ENCODE measurements around the gene SLC22A23. TPM values are rescaled to one million over a fixed set of nuclear protein-coding genes. Genes with fewer than 3 reads are reported as not detected.

Gene SLC22A23
- total RNA-seq, 1 donor, result 18.1 TPM

DNA sequence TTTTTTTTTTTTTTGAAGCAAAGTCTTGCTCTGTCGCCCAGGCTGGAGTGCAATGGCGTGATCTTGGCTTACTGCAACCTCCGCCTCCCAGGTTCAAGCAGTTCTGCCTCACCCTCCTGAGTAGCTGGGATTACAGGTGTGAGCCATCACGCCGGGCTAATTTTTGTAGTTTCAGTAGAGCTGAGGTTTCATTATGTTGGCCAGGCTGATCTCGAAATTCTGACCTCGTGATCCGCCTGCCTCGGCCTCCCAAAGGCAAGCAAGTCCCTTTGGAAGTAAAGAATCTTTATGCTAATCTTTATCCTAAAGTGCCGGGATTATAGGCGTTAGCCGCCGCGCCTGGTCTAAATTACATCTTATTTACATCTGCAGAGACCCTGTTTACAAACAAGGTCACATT, 196.6 kb downstream of the SLC22A23 start:
- DNase-seq (ENCODE audit: insufficient read length, low spot score, missing footprints), result no peak
- Histone ChIP-seq H3K27me3 (ENCODE audit: insufficient read depth, low read length) (peaks cover 7% of the 10 kb centered on the region), H4K20me1 (ENCODE audit: insufficient read depth, low read length) (peaks cover 15% of the 10 kb centered on the region), H2AFZ (ENCODE audit: low read length) (no peak overlapping the region), H3K4me3 (ENCODE audit: insufficient read depth, low read length) (no peak overlapping the region), H3K79me2 (ENCODE audit: insufficient read depth, low read length) (peaks cover 62% of the 10 kb centered on the region), H3K36me3 (ENCODE audit: insufficient read depth, low read length) (peaks cover 19% of the 10 kb centered on the region), H3K4me2 (ENCODE audit: insufficient read depth, low read length) (peak overlapping the region; percentile 98), H3K4me1 (ENCODE audit: insufficient read depth, low read length) (peaks cover 19% of the 10 kb centered on the region), H3K27ac (ENCODE audit: low read depth, low read length) (no peak overlapping the region), H3K9me3 (ENCODE audit: low read depth, low read length) (no peaks in the 10 kb centered on the region)
- TF ChIP-seq, protein P1, sequence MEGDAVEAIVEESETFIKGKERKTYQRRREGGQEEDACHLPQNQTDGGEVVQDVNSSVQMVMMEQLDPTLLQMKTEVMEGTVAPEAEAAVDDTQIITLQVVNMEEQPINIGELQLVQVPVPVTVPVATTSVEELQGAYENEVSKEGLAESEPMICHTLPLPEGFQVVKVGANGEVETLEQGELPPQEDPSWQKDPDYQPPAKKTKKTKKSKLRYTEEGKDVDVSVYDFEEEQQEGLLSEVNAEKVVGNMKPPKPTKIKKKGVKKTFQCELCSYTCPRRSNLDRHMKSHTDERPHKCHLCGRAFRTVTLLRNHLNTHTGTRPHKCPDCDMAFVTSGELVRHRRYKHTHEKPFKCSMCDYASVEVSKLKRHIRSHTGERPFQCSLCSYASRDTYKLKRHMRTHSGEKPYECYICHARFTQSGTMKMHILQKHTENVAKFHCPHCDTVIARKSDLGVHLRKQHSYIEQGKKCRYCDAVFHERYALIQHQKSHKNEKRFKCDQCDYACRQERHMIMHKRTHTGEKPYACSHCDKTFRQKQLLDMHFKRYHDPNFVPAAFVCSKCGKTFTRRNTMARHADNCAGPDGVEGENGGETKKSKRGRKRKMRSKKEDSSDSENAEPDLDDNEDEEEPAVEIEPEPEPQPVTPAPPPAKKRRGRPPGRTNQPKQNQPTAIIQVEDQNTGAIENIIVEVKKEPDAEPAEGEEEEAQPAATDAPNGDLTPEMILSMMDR (IDR thresholded peaks at IDR 0.05; ENCODE audit: extremely low read depth, low read depth, low read length), result no peak

DNA sequence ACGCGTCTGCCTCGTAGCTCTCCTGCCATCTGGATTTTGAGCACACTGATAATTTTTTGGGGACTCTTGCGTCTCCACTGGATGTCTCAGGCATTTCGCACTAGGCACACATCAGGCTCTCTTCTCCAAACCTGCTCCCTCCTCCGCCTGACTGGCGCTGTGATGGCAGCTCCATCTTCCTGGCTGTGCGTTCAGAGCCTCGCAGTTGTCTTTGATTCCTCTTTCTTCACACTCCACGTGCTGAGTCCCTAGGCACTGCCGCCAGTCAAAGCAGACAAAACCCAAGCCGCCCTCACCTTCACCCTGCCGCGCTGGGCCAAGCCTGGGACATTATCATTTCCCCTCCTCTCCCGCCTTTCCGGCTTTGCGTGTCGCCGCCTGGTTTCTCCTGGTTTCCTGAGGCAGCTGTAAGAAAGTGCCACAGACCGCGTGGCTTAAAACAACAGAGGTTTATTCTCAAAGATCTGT, 197.3 kb downstream of the SLC22A23 start:
- TF ChIP-seq, protein P1 (IDR thresholded peaks at IDR 0.05; ENCODE audit: extremely low read depth, low read depth, low read length), result peak; percentile 11
- peak overlapping the region; percentile 92 for H2AFZ ChIP-seq (ENCODE audit: low read length)
- peak overlapping the region; percentile 94 for H3K4me3 ChIP-seq (ENCODE audit: insufficient read depth, low read length)
- peaks cover 54% of the 10 kb centered on the region for H3K79me2 ChIP-seq (ENCODE audit: insufficient read depth, low read length)
- H3K4me2 ChIP-seq (ENCODE audit: insufficient read depth, low read length), result peak overlapping the region; percentile 98
- peak; percentile 90 for DNase-seq (ENCODE audit: insufficient read length, low spot score, missing footprints)
- H3K9me3 ChIP-seq (ENCODE audit: low read depth, low read length), result no peaks in the 10 kb centered on the region
- H3K4me1 ChIP-seq (ENCODE audit: insufficient read depth, low read length), result peaks cover 19% of the 10 kb centered on the region
- H3K27me3 ChIP-seq (ENCODE audit: insufficient read depth, low read length), result peaks cover 7% of the 10 kb centered on the region
- peak overlapping the region; percentile 58 for H3K27ac ChIP-seq (ENCODE audit: low read depth, low read length)
- peaks cover 15% of the 10 kb centered on the region for H4K20me1 ChIP-seq (ENCODE audit: insufficient read depth, low read length)
- peaks cover 15% of the 10 kb centered on the region for H3K36me3 ChIP-seq (ENCODE audit: insufficient read depth, low read length)

GRCh38 chr6:3258720-3259490, 197.9 kb downstream of the SLC22A23 start, which contains the start of gene PSMG4:
Gene PSMG4 (plus strand): TSS chr6:3258947. CDS start chr6:3259023, 76 bp downstream.
- Histone ChIP-seq H2AFZ (ENCODE audit: low read length) (peak within 1 kb of the TSS; percentile 92), H3K4me1 (ENCODE audit: insufficient read depth, low read length) (peaks cover 19% of the 10 kb centered on the region), H3K27me3 (ENCODE audit: insufficient read depth, low read length) (peaks cover 7% of the 10 kb centered on the region), H3K36me3 (ENCODE audit: insufficient read depth, low read length) (peaks cover 9% of the 10 kb centered on the region), H3K79me2 (ENCODE audit: insufficient read depth, low read length) (peaks cover 48% of the 10 kb centered on the region), H3K27ac (ENCODE audit: low read depth, low read length) (peak within 1 kb of the TSS; percentile 58), H3K4me2 (ENCODE audit: insufficient read depth, low read length) (peak within 1 kb of the TSS; percentile 98), H3K9me3 (ENCODE audit: low read depth, low read length) (no peaks in the 10 kb centered on the region), H3K4me3 (ENCODE audit: insufficient read depth, low read length) (peak within 1 kb of the TSS; percentile 94), H4K20me1 (ENCODE audit: insufficient read depth, low read length) (peaks cover 10% of the 10 kb centered on the region)
- DNase-seq (ENCODE audit: insufficient read length, low spot score, missing footprints), result peak; percentile 100
- TF ChIP-seq, protein P1 (IDR thresholded peaks at IDR 0.05; ENCODE audit: extremely low read depth, low read depth, low read length), result no peak

- Histone ChIP-seq H4K20me1 (ENCODE audit: insufficient read depth, low read length) (peaks cover 7% of the 10 kb centered on the region), H2AFZ (ENCODE audit: low read length) (peak overlapping the region; percentile 85), H3K27me3 (ENCODE audit: insufficient read depth, low read length) (peaks cover 7% of the 10 kb centered on the region), H3K27ac (ENCODE audit: low read depth, low read length) (no peak overlapping the region), H3K4me3 (ENCODE audit: insufficient read depth, low read length) (peak overlapping the region; percentile 94), H3K9me3 (ENCODE audit: low read depth, low read length) (no peaks in the 10 kb centered on the region), H3K36me3 (ENCODE audit: insufficient read depth, low read length) (peaks cover 2% of the 10 kb centered on the region), H3K79me2 (ENCODE audit: insufficient read depth, low read length) (peaks cover 41% of the 10 kb centered on the region), H3K4me1 (ENCODE audit: insufficient read depth, low read length) (peaks cover 19% of the 10 kb centered on the region), H3K4me2 (ENCODE audit: insufficient read depth, low read length) (peak overlapping the region; percentile 98)
- no peak for DNase-seq (ENCODE audit: insufficient read length, low spot score, missing footprints)
- TF ChIP-seq, protein P1 (IDR thresholded peaks at IDR 0.05; ENCODE audit: extremely low read depth, low read depth, low read length), result no peak
Observed at GRCh38 chr6:3258201-3258600, 198.6 kb downstream of the SLC22A23 start.

All from osteoblast (primary cell).